Uterus (tissue), 2 donors: ENCODE measurements around the gene PREX1.

Experiments
- POLR2A ChIP-seq, 2 donors: fragments of 450-650 bp; IDR thresholded peaks; one replicate each; pipeline ENCODE4 v1.6.1; 2016; ENCODE audit warnings: antibody characterized with exemption in 2 of 2, mild to moderate bottlenecking in 1 of 2, moderate library complexity in 1 of 2
- TF ChIP-seq, protein P1 (sequence below), 4 experiments: fragments of 200-600 bp in 2 of 4; fragments of 450-650 bp in 2 of 4; sonication (generic) in 2 of 4; IDR thresholded peaks; one replicate each; pipeline ENCODE4 v1.5.1; 2016 to 2019; ENCODE audit warnings: antibody characterized with exemption in 4 of 4, mild to moderate bottlenecking in 2 of 4, moderate library complexity in 1 of 4

DNA sequence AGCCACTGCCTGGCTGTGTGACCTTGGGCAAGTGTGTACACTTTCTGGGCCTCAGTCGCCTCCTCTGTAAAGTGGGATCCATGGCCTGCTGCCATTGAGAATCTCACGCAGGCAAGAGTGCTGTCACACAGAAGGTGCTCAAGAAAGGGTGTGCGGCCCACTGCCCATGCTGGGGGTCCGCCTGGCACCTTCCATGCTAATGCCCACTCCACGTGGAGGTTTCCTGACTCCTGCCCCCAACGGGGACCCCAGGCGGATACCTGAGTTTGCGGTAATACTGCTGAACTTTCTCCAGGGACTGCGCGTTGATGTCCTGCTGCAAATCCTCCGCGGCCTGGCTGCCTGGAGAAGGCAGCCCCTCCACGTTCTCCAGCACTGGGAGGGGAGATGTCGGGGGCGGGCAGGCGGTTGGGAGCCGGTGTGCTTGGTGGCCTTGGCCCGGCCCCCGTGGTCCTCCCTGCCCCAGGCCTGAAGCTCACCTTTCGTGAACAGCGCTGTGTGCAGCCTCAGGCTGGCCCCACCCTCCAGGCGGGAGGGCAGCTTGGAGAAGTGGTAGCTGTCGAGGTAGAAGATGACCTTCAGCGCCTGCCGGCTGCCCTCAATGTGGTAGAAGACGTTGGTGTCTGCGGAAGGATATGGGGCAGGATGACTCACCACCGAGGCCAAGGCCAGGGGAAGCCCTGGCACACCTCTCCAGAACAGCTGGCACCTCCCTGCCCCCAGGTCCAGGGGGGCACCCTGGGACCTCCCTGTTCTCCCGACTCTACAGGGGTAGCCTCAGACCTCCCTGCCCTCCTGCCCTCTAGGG, 195.6 kb downstream of the PREX1 start:
- TF ChIP-seq, protein P1, sequence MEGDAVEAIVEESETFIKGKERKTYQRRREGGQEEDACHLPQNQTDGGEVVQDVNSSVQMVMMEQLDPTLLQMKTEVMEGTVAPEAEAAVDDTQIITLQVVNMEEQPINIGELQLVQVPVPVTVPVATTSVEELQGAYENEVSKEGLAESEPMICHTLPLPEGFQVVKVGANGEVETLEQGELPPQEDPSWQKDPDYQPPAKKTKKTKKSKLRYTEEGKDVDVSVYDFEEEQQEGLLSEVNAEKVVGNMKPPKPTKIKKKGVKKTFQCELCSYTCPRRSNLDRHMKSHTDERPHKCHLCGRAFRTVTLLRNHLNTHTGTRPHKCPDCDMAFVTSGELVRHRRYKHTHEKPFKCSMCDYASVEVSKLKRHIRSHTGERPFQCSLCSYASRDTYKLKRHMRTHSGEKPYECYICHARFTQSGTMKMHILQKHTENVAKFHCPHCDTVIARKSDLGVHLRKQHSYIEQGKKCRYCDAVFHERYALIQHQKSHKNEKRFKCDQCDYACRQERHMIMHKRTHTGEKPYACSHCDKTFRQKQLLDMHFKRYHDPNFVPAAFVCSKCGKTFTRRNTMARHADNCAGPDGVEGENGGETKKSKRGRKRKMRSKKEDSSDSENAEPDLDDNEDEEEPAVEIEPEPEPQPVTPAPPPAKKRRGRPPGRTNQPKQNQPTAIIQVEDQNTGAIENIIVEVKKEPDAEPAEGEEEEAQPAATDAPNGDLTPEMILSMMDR (IDR thresholded peaks at IDR 0.05): no peak
- no peak for TF ChIP-seq POLR2A (IDR thresholded peaks at IDR 0.05)
